Heart left ventricle (tissue), 16 donors: ENCODE results near the gene RHD. TPM values are rescaled to one million over a fixed set of nuclear protein-coding genes. Genes with fewer than 3 reads are reported as not detected.

Source experiments
- ATAC-seq, 4 donors: fragments of 200-7000 bp; cut with Tn5 transposase; one replicate each; pipeline ENCODE4 v1.9.1; 2020 to 2022; ENCODE audit warnings: moderate library complexity in 4 of 4, mild to moderate bottlenecking in 3 of 4, moderate number of reproducible peaks in 1 of 4
- DNase-seq, 5 donors: peaks; one replicate each; pipeline ENCODE4 v3.0.0-alpha.2; 2020
- H3K27ac ChIP-seq, 12 donors: fragments of 200-600 bp; sonication (generic) in 4 of 12; one replicate each; pipeline versions ENCODE4 v1.5.0 to v1.8.0; 2016 to 2022; ENCODE audit warnings: mild to moderate bottlenecking in 2 of 12
- H3K27me3 ChIP-seq, 9 donors: fragments of 200-600 bp; sonication (generic) in 2 of 9; one replicate each; pipeline versions ENCODE4 v1.5.1 to v1.8.0; 2016 to 2022; ENCODE audit warnings: mild to moderate bottlenecking in 3 of 9
- H3K36me3 ChIP-seq, 9 donors: fragments of 200-600 bp; sonication (generic) in 2 of 9; one replicate each; pipeline versions ENCODE4 v1.5.0 to v1.8.0; 2018 to 2022; ENCODE audit warnings: mild to moderate bottlenecking in 2 of 9
- H3K4me1 ChIP-seq, 12 donors: fragments of 200-600 bp; sonication (generic) in 4 of 12; one replicate each; pipeline versions ENCODE4 v1.5.0 to v1.8.0; 2016 to 2022; ENCODE audit warnings: mild to moderate bottlenecking in 3 of 12
- H3K4me3 ChIP-seq, 12 donors: fragments of 200-600 bp; sonication (generic) in 4 of 12; one replicate each; pipeline versions ENCODE4 v1.5.0 to v1.8.0; 2017 to 2022; ENCODE audit warnings: mild to moderate bottlenecking in 9 of 12, moderate library complexity in 4 of 12
- H3K9me3 ChIP-seq, 12 donors: fragments of 200-600 bp; sonication (generic) in 4 of 12; one replicate each; pipeline versions ENCODE4 v1.5.0 to v1.8.0; 2016 to 2022; ENCODE audit warnings: mild to moderate bottlenecking in 1 of 12
- CTCF ChIP-seq, 12 donors: fragments of 200-600 bp; sonication (generic) in 4 of 12; IDR thresholded peaks; one replicate each; pipeline versions ENCODE4 v1.5.0 to v1.8.0; 2018 to 2022; ENCODE audit warnings: antibody characterized with exemption in 12 of 12, mild to moderate bottlenecking in 5 of 12
- POLR2A ChIP-seq, 2 donors: fragments of 450-650 bp; IDR thresholded peaks; one replicate each; pipeline ENCODE4 v1.6.1; 2017; ENCODE audit warnings: antibody characterized with exemption in 2 of 2, mild to moderate bottlenecking in 2 of 2, moderate library complexity in 2 of 2
- WGBS, 4 donors: extraction: QIAGEN DNeasy Blood & Tissue Kit in 2 of 4; methylation state at CpG; one replicate each; pipeline versions ENCODE4 v1.1.5 to v1.1.7; 2013 to 2018; 5-methylcytosine and 5-hydroxymethylcytosine counted together
- intact Hi-C, 10 donors: fragments of 100-400 bp; cut with DNase I; formaldehyde crosslinking; loops; one replicate each; pipeline versions ENCODE4 v1.11.1 to v1.14.2; 2022
- polyA plus RNA-seq, 2 donors: library from polyadenylated mRNA; stranded (reverse); fragments of 200-250 nt; gene quantifications; one replicate each; pipeline ENCODE4 v1.2.3, GENCODE V29; 2013
- total RNA-seq, 9 donors: library from RNA; depleted of rRNA in 2 of 9; stranded (reverse); fragments of >200 nt in 2 of 9; fragmentation: NEBNext Ultra II Directional in 3 of 9; extraction: Animal tissue kit (Norgen Biotek cat#: 25700) in 3 of 9; gene quantifications; one replicate each; pipeline versions ENCODE4 v1.1.0 to v1.2.4, GENCODE V29; 2016 to 2023
- donor health status: ischemic (EF 13 %, LVEDD 7.1; RV severe dilation, severe dysfunction).
- donor health status: healthy with polysubstance abuse.
- donor health status: DM: no; HTN: yes; CAD: no.
- donor health status: DM: no; HTN: no; CAD: no.
- donor health status: ischemic (EF 25% LVEDD 6.9; RV normal size, moderate dysfunction).
- donor health status: ischemic (EF 25% LVEDD 5.7; RV mildly dilated, moderate dysfunction).
- donor health status: healthy.
- donor health status: DM: yes; HTN: yes; CAD: no.
- donor health status: ischemic (EF 35%, LVEDD 5.7; RV mildly dilated, moderate dysfunction).
- donor health status: nonischemic (EF 11% LVEDD 7.7; RV severe dilation, severe dysfunction).
- donor health status: DM: yes; HTN: yes; CAD: no.
- donor health status: PGD.
- donor health status: ischemic (EF 29% LVEDD 5.4; RV normal size, mild dysfunction).
- donor health status: nonischemic (EF 23%, LVEDD 6.1; RV moderate dilation, normal function).

The RHD gene
- total and polyA plus RNA-seq, 11 donors: not detected

- peaks cover 0 to 17% (median 7%) of the 10 kb centered on the region in 9 donors for H3K36me3 ChIP-seq
- intact Hi-C loops: loop anchor here in 2 of 10 donors (2.0 to 10.0 kb wide), 3 partner anchors 91 to 96 kb away; partner anchors contain the start of genes RSRP1 (in 2 of the 2) and MACO1 (in 1 of the 2)
- H3K9me3 ChIP-seq: no peaks in the 10 kb centered on the region
- peak within 1 kb of the TSS; percentile 93 to 99 (median 97) for H3K27ac ChIP-seq
- H3K27me3 ChIP-seq: no peaks in the 10 kb centered on the region
- H3K4me3 ChIP-seq: peak within 1 kb of the TSS; percentile 59 to 99 (median 93)
- ATAC-seq: peak; percentile 96 to 98 (median 98)
- peak in 1 of 12 donors; percentile 5 for TF ChIP-seq CTCF (IDR thresholded peaks at IDR 0.05)
- peak in 1 of 2 donors; percentile 88 for TF ChIP-seq POLR2A (IDR thresholded peaks at IDR 0.05)
- 0 to 1% (median 0%) methylated on average over 10 to 69 of the region's 75 CpGs for WGBS, 4 donors
- peaks cover 0 to 35% (median 24%) of the 10 kb centered on the region in 12 donors for H3K4me1 ChIP-seq
- DNase-seq: peak; percentile 91 to 96 (median 92)
Observed at GRCh38 chr1:25338188-25338981, 66.1 kb downstream of the RHD start, which contains the start of gene TMEM50A. Gene TMEM50A, plus strand, starts transcription at chr1:25338334. Its CDS starts 2,153 bp downstream, at chr1:25340487.

- intact Hi-C loops: loop anchor here in 2 of 10 donors (2.0 to 10.0 kb wide), 3 partner anchors 92 to 96 kb away; partner anchors contain the start of genes RSRP1 (in 2 of the 2) and MACO1 (in 1 of the 2)
- H3K27ac ChIP-seq: peak overlapping the region; percentile 42 to 99 (median 97)
- peak overlapping the region; percentile 59 to 99 (median 93) for H3K4me3 ChIP-seq
- WGBS, 4 donors: 0 to 1% (median 0%) methylated on average over 6 of the region's 6 CpGs
- peaks cover 0 to 36% (median 24%) of the 10 kb centered on the region in 12 donors for H3K4me1 ChIP-seq
- H3K9me3 ChIP-seq: no peaks in the 10 kb centered on the region
- peaks cover 0 to 22% (median 13%) of the 10 kb centered on the region in 9 donors for H3K36me3 ChIP-seq
- DNase-seq (no peak), ATAC-seq (no peak)
- TF ChIP-seq POLR2A (IDR thresholded peaks at IDR 0.05) (no peak), CTCF (IDR thresholded peaks at IDR 0.05) (no peak)
- no peaks in the 10 kb centered on the region for H3K27me3 ChIP-seq
Observed at GRCh38 chr1:25338986-25339385, 66.7 kb downstream of the RHD start.

- Histone ChIP-seq H3K9me3 (no peaks in the 10 kb centered on the region), H3K4me1 (peaks cover 0 to 38% (median 23%) of the 10 kb centered on the region in 12 donors), H3K27ac (no peak overlapping the region), H3K36me3 (peaks cover 0 to 49% (median 40%) of the 10 kb centered on the region in 9 donors), H3K27me3 (no peaks in the 10 kb centered on the region), H3K4me3 (no peak overlapping the region)
- intact Hi-C loops: loop anchor here in 2 of 10 donors (5.0 to 10.0 kb wide), 2 partner anchors 89 to 677 kb away; no protein-coding TSS in a partner anchor
- no peak for DNase-seq
- no peak for ATAC-seq
- WGBS, 4 donors: 78 to 89% (median 85%) methylated on average over 6 of the region's 6 CpGs
- no peak for TF ChIP-seq CTCF (IDR thresholded peaks at IDR 0.05)
- no peak for TF ChIP-seq POLR2A (IDR thresholded peaks at IDR 0.05)
Observed at GRCh38 chr1:25341746-25342145, 69.4 kb downstream of the RHD start.

DNA sequence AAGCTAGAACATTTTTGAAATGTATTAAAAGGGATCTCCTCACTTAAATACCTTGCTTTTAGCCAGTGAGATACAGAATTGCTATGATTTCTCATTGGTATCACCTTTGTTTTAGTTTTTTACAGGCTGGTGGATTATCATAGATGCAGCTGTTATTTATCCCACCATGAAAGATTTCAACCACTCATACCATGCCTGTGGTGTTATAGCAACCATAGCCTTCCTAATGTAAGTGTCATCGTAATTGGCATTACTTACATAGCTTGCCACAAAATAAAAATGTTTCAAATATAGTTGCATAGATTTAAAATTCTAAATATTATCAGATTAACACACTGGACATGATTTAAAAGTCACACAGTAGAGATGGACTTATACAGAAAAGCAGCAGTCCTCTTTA is 70.5 kb downstream of the RHD start:
- intact Hi-C loops: loop anchor here in 2 of 10 donors (5.0 to 10.0 kb wide), 2 partner anchors 91 to 678 kb away; no protein-coding TSS in a partner anchor
- TF ChIP-seq CTCF (IDR thresholded peaks at IDR 0.05) (no peak), POLR2A (IDR thresholded peaks at IDR 0.05) (no peak)
- no peak for ATAC-seq
- whole genome bisulfite sequencing, 4 donors: 90 to 96% (median 93%) methylated on average over 1 of the region's 1 CpG
- Histone ChIP-seq H3K4me1 (peaks cover 0 to 38% (median 25%) of the 10 kb centered on the region in 12 donors), H3K4me3 (no peak overlapping the region), H3K27ac (no peak overlapping the region), H3K27me3 (no peaks in the 10 kb centered on the region), H3K9me3 (no peaks in the 10 kb centered on the region), H3K36me3 (peaks cover 0 to 59% (median 51%) of the 10 kb centered on the region in 9 donors)
- no peak for DNase-seq
